H9 (cell line): ENCODE data around the gene PDHX. TPM values are rescaled to one million over a fixed set of nuclear protein-coding genes. Genes with fewer than 3 reads are reported as not detected.

Experiments
- DNase-seq: peaks from one replicate; pipeline ENCODE4 v3.0.0-alpha.2; 2017
- H2AFZ ChIP-seq: one replicate; pipeline ENCODE4 v1.6.1; 2013; ENCODE audit warnings: mild to moderate bottlenecking, low read length, control low read depth, moderate library complexity
- H2AK5ac ChIP-seq: 2 replicates; pipeline ENCODE4 v1.6.1; 2013; ENCODE audit warnings: low read length, control low read depth, mixed read lengths; ENCODE audit not compliant: insufficient read length
- H2BK120ac ChIP-seq: one replicate; pipeline ENCODE4 v1.6.1; 2013; ENCODE audit warnings: low read depth, mild to moderate bottlenecking, low read length, control low read depth, inconsistent platforms; ENCODE audit not compliant: poor library complexity, severe bottlenecking
- H2BK12ac ChIP-seq: 2 replicates; pipeline ENCODE4 v1.6.1; 2013; ENCODE audit warnings: low read length, control low read depth, mixed read lengths, low read depth; ENCODE audit not compliant: insufficient read length
- H2BK15ac ChIP-seq: 2 replicates; pipeline ENCODE4 v1.6.1; 2013; ENCODE audit warnings: low read depth, low read length, control low read depth
- H2BK20ac ChIP-seq: one replicate; pipeline ENCODE4 v1.6.1; 2013; ENCODE audit warnings: low read depth, mild to moderate bottlenecking, low read length, control low read depth, inconsistent platforms; ENCODE audit not compliant: poor library complexity, severe bottlenecking
- H2BK5ac ChIP-seq: 2 replicates; pipeline ENCODE4 v1.6.1; 2013; ENCODE audit warnings: low read length, control low read depth, mixed read lengths; ENCODE audit not compliant: insufficient read length
- H3K14ac ChIP-seq: 2 replicates; pipeline ENCODE4 v1.6.1; 2013; ENCODE audit warnings: low read length, control low read depth; ENCODE audit not compliant: insufficient read depth
- H3K18ac ChIP-seq: 2 replicates; pipeline ENCODE4 v1.6.1; 2013; ENCODE audit warnings: low read depth, mild to moderate bottlenecking, mixed read lengths, low read length, control low read depth; ENCODE audit not compliant: insufficient read length
- H3K23ac ChIP-seq: 2 replicates; pipeline ENCODE4 v1.6.1; 2013; ENCODE audit warnings: low read length, control low read depth, mixed read lengths, low read depth; ENCODE audit not compliant: insufficient read length
- H3K23me2 ChIP-seq: 2 replicates; pipeline ENCODE4 v1.6.1; 2013; ENCODE audit warnings: low read depth, mild to moderate bottlenecking, mixed read lengths, low read length, control low read depth; ENCODE audit not compliant: insufficient read length, poor library complexity, severe bottlenecking
- H3K27ac ChIP-seq: 2 replicates; pipeline ENCODE4 v1.5.1; 2013; ENCODE audit warnings: low read length, control low read depth, mixed read lengths, low read depth; ENCODE audit not compliant: insufficient read length
- H3K27me3 ChIP-seq: 2 replicates; pipeline ENCODE4 v1.6.1; 2013; ENCODE audit warnings: low read length, control low read depth, inconsistent platforms; ENCODE audit not compliant: insufficient read depth
- H3K4ac ChIP-seq: 2 replicates; pipeline ENCODE4 v1.6.1; 2013; ENCODE audit warnings: low read depth, mild to moderate bottlenecking, control low read depth, inconsistent platforms, low read length, moderate library complexity
- H3K4me1 ChIP-seq: 2 replicates; pipeline ENCODE4 v1.6.1; 2013; ENCODE audit warnings: low read length, control low read depth, inconsistent platforms; ENCODE audit not compliant: insufficient read depth
- H3K4me2 ChIP-seq: 2 replicates; pipeline ENCODE4 v1.6.1; 2013; ENCODE audit warnings: low read length, control low read depth, mixed read lengths; ENCODE audit not compliant: insufficient read length, insufficient read depth
- H3K56ac ChIP-seq: 2 replicates; pipeline ENCODE4 v1.6.1; 2013; ENCODE audit warnings: low read depth, mild to moderate bottlenecking, mixed read lengths, low read length, control low read depth; ENCODE audit not compliant: insufficient read length
- H3K79me1 ChIP-seq: 2 replicates; pipeline ENCODE4 v1.6.1; 2013; ENCODE audit warnings: low read depth, mild to moderate bottlenecking, moderate library complexity, low read length, control low read depth, inconsistent platforms; ENCODE audit not compliant: insufficient read depth, poor library complexity, severe bottlenecking
- H3K79me2 ChIP-seq: 2 replicates; pipeline ENCODE4 v1.6.1; 2013; ENCODE audit warnings: low read length, control low read depth, inconsistent platforms; ENCODE audit not compliant: insufficient read depth
- H3K9ac ChIP-seq: 2 replicates; pipeline ENCODE4 v1.6.1; 2013; ENCODE audit warnings: low read length, control low read depth, mixed read lengths; ENCODE audit not compliant: insufficient read length; ENCODE audit errors: extremely low read depth
- H3K9me3 ChIP-seq: one replicate; pipeline ENCODE4 v1.6.1; 2013; ENCODE audit warnings: low read depth, low read length, inconsistent platforms; ENCODE audit not compliant: control insufficient read depth
- H3T11ph ChIP-seq: one replicate; pipeline ENCODE4 v1.6.1; 2013; ENCODE audit warnings: mild to moderate bottlenecking, low read length, control low read depth, inconsistent platforms
- H4K20me1 ChIP-seq: one replicate; pipeline ENCODE4 v1.6.1; 2013; ENCODE audit not compliant: control insufficient read depth, insufficient read length, insufficient read depth
- H4K5ac ChIP-seq: 2 replicates; pipeline ENCODE4 v1.6.1; 2013; ENCODE audit warnings: low read depth, mild to moderate bottlenecking, mixed read lengths, low read length, control low read depth; ENCODE audit not compliant: insufficient read length
- H4K8ac ChIP-seq: replicated peaks from 2 replicates; pipeline ENCODE4 v1.6.1; 2013; ENCODE audit warnings: low read length, control low read depth, mixed read lengths, low read depth; ENCODE audit not compliant: insufficient read length
- H4K91ac ChIP-seq: 2 replicates; pipeline ENCODE4 v1.6.1; 2013; ENCODE audit warnings: low read depth, mild to moderate bottlenecking, moderate library complexity, mixed read lengths, low read length, control low read depth; ENCODE audit not compliant: insufficient read length
- H3K27ac Mint-ChIP-seq, 3 experiments: 2 replicates in 2 of 3; 3 replicates in 1 of 3; pipeline ENCODE4 v1.8.0; 2020 to 2021; ENCODE audit warnings: mixed read lengths in 3 of 3, mild to moderate bottlenecking in 1 of 3, moderate library complexity in 1 of 3
- H3K27me3 Mint-ChIP-seq: 2 replicates; pipeline ENCODE4 v1.8.0; 2021; ENCODE audit warnings: low read depth, mild to moderate bottlenecking, moderate library complexity, mixed read lengths
- H3K36me3 Mint-ChIP-seq, 3 experiments: 2 replicates in 2 of 3; 3 replicates in 1 of 3; pipeline ENCODE4 v1.8.0; 2020 to 2021; ENCODE audit warnings: low read depth in 3 of 3, mixed read lengths in 3 of 3; ENCODE audit not compliant: insufficient read depth in 1 of 3
- H3K4me1 Mint-ChIP-seq, 2 experiments: 2 replicates each; pipeline ENCODE4 v1.8.0; 2020; ENCODE audit warnings: mixed read lengths in 2 of 2
- H3K4me3 Mint-ChIP-seq, 2 experiments: 2 replicates in 1 of 2; 3 replicates in 1 of 2; pipeline ENCODE4 v1.8.0; 2020 to 2021; ENCODE audit warnings: mild to moderate bottlenecking in 2 of 2, mixed read lengths in 2 of 2, moderate library complexity in 1 of 2
- H3K9me3 Mint-ChIP-seq, 2 experiments: 2 replicates in 1 of 2; 3 replicates in 1 of 2; pipeline ENCODE4 v1.8.0; 2020; ENCODE audit warnings: mild to moderate bottlenecking in 2 of 2, mixed read lengths in 2 of 2, moderate library complexity in 1 of 2
- CTCF ChIP-seq: fragments of 200-600 bp; sonication (generic); conservative IDR thresholded peaks from 3 replicates; pipeline ENCODE4 v1.8.0; 2021; ENCODE audit warnings: antibody characterized with exemption, mild to moderate bottlenecking
- total RNA-seq: library from RNA; stranded (reverse); gene quantifications from 2 replicates; pipeline ENCODE4 v1.2.1, GENCODE V29; 2021

PDHX gene
- total RNA-seq, 1 experiment from 2014 or later = 40.1 TPM

DNA sequence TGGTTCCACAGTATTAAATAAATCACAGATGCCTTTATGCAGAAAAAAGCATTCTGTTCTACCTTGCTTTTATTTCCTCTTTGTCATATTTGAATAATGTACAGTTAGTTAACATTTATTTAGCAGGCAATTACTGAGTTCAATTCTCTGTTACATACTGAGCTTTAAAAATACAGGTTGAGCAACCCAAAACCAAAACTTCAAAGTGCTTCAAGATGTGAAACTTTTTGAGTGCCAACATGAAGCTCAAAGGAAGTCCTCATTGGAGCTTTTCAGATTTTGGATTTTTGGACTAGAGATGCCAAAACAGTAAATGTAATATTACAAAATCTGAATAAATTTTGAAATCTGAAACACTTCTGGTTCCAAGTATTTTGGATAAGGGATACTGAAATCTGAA lies 54.1 kb downstream of the PDHX start:
- Histone ChIP-seq H4K20me1 (no peaks in the 10 kb centered on the region), H3K27me3 (no peaks in the 10 kb centered on the region), H2BK15ac (no peak overlapping the region), H2BK120ac (no peak overlapping the region), H2BK12ac (no peak overlapping the region), H2AK5ac (no peak overlapping the region), H3K4ac (no peak overlapping the region), H4K8ac (no peak overlapping the region), H3K9me3 (no peaks in the 10 kb centered on the region), H3T11ph (no peak overlapping the region), H4K5ac (no peak overlapping the region), H3K4me1 (no peaks in the 10 kb centered on the region), H4K91ac (no peak overlapping the region), H3K56ac (no peak overlapping the region), H3K23me2 (no peaks in the 10 kb centered on the region), H3K9ac (no peak overlapping the region), H2AFZ (no peak overlapping the region), H3K27ac (no peak overlapping the region), H3K14ac (no peak overlapping the region), H3K79me1 (no peaks in the 10 kb centered on the region), H3K4me2 (no peak overlapping the region), H3K18ac (no peak overlapping the region), H3K23ac (no peak overlapping the region), H3K79me2 (no peaks in the 10 kb centered on the region), H2BK20ac (no peak overlapping the region), H2BK5ac (no peak overlapping the region)
- Mint-ChIP-seq H3K4me1 (peaks cover 0 to 4% of the 10 kb centered on the region in 2 experiments; a peak in 2 of 4 replicates), H3K9me3 (no peaks in the 10 kb centered on the region), H3K36me3 (peaks cover 34 to 59% (median 55%) of the 10 kb centered on the region in 3 experiments), H3K27ac (no peak overlapping the region), H3K27me3 (no peaks in the 10 kb centered on the region), H3K4me3 (no peak overlapping the region)
- no peak for DNase-seq
- TF ChIP-seq CTCF = no peak
